HepG2 (cell line): Measurements from ENCODE around the gene FAM111B. TPM values are rescaled to one million over a fixed set of nuclear protein-coding genes. Genes with fewer than 3 reads are reported as not detected.

Experiments used
- CBX5 ChIP-seq: sonication (generic); formaldehyde crosslinking; IDR thresholded peaks from 2 replicates; pipeline ENCODE4 v1.4.0; 2020; ENCODE audit warnings: missing genetic modification reagents, borderline replicate concordance
- CENPT ChIP-seq: sonication (generic); formaldehyde crosslinking; IDR thresholded peaks from 2 replicates; pipeline ENCODE4 v1.8.0; 2022; ENCODE audit warnings: low read depth, mild to moderate bottlenecking, moderate library complexity, missing genetic modification reagents
- DPF2 ChIP-seq: sonication (generic); formaldehyde crosslinking; IDR thresholded peaks from 2 replicates; pipeline ENCODE4 v1.4.0; 2020; ENCODE audit warnings: mild to moderate bottlenecking, low read depth, missing genetic modification reagents, borderline replicate concordance
- FIP1L1 ChIP-seq: fragments of 200-400 bp; formaldehyde crosslinking; IDR thresholded peaks from 2 replicates; pipeline ENCODE4 v1.6.1; 2018; ENCODE audit warnings: low read depth, mild to moderate bottlenecking, low read length, moderate library complexity, borderline replicate concordance; ENCODE audit not compliant: insufficient read depth
- HDAC1 ChIP-seq: sonication (generic); formaldehyde crosslinking; IDR thresholded peaks from 2 replicates; pipeline ENCODE4 v1.5.1; 2020; ENCODE audit warnings: mild to moderate bottlenecking, missing genetic modification reagents
- MTF2 ChIP-seq: sonication (generic); formaldehyde crosslinking; IDR thresholded peaks from 2 replicates; pipeline ENCODE4 v1.5.0; 2020; ENCODE audit warnings: missing genetic modification reagents, borderline replicate concordance
- TFDP1 ChIP-seq: IDR thresholded peaks from 2 replicates; pipeline ENCODE4 v1.6.1; 2016; ENCODE audit warnings: missing compliant biosample characterization, missing genetic modification reagents, borderline replicate concordance
- ZBTB7B ChIP-seq: sonication (generic); formaldehyde crosslinking; IDR thresholded peaks from 2 replicates; pipeline ENCODE4 v1.4.0; 2020; ENCODE audit warnings: missing genetic modification reagents
- ZHX2 ChIP-seq, 2 experiments: sonication (generic) in 1 of 2; formaldehyde crosslinking in 1 of 2; IDR thresholded peaks; 2 replicates each; pipeline versions ENCODE4 v1.6.1 to v1.9.0; 2014 to 2022; ENCODE audit warnings: antibody characterized with exemption in 1 of 2, borderline replicate concordance in 1 of 2, inconsistent platforms in 1 of 2, low read depth in 1 of 2, missing genetic modification reagents in 1 of 2
- ZNF160 ChIP-seq: sonication (generic); formaldehyde crosslinking; IDR thresholded peaks from 2 replicates; pipeline ENCODE4 v1.8.0; 2022; ENCODE audit warnings: mild to moderate bottlenecking, inconsistent platforms, missing genetic modification reagents
- ZNF20 ChIP-seq: sonication (generic); formaldehyde crosslinking; IDR thresholded peaks from 2 replicates; pipeline ENCODE4 v1.4.0; 2020; ENCODE audit warnings: mild to moderate bottlenecking, moderate library complexity, missing genetic modification reagents
- ZNF496 ChIP-seq: sonication (generic); formaldehyde crosslinking; IDR thresholded peaks from 2 replicates; pipeline ENCODE4 v1.8.1; 2023; ENCODE audit warnings: mild to moderate bottlenecking, moderate library complexity, missing genetic modification reagents; ENCODE audit not compliant: insufficient replicate concordance
- ZNF7 ChIP-seq: IDR thresholded peaks from 2 replicates; pipeline ENCODE4 v1.6.1; 2016; ENCODE audit warnings: missing biosample characterization, missing genetic modification reagents
- polyA plus RNA-seq, 8 experiments: library from polyadenylated mRNA; depleted of rRNA in 3 of 8; stranded (reverse) in 7 of 8; unstranded in 1 of 8; fragments of >200 nt; fragmentation: Illumina TruSeq in 4 of 8; extraction: Trizol in 4 of 8; gene quantifications; 2 replicates each; pipeline versions ENCODE4 v1.2.1 to v1.2.3, GENCODE V29; 2011 to 2016; ENCODE audit warnings: low read depth in 4 of 8, missing spikeins in 1 of 8, mixed read lengths in 1 of 8; ENCODE audit not compliant: insufficient read depth in 1 of 8
- total RNA-seq, 5 experiments: library from RNA; depleted of rRNA; stranded (reverse); fragments of >200 nt; fragmentation: Illumina TruSeq; extraction: Trizol; gene quantifications; 2 replicates each; pipeline ENCODE4 v1.2.3, GENCODE V29; 2016; ENCODE audit warnings: low read depth in 1 of 5
- TF ChIP-seq, protein P1 (sequence below): sonication (generic); formaldehyde crosslinking; IDR thresholded peaks from 2 replicates; pipeline ENCODE4 v1.5.0; 2020; ENCODE audit warnings: mild to moderate bottlenecking, missing genetic modification reagents
- TF ChIP-seq, protein P2 (sequence below): sonication (generic); formaldehyde crosslinking; conservative IDR thresholded peaks from 2 replicates; pipeline ENCODE4 v1.4.0; 2020; ENCODE audit warnings: missing genetic modification reagents
- TF ChIP-seq, protein P3 (sequence below): sonication (generic); formaldehyde crosslinking; IDR thresholded peaks from 2 replicates; pipeline ENCODE4 v1.4.0; 2020; ENCODE audit warnings: missing genetic modification reagents

Gene FAM111B
- total and polyA plus RNA-seq, 2 of the 13 experiments (the other 11 are each of a cell fraction or from before 2014, with no cell fraction given), result 1.6 to 28.2 TPM

DNA sequence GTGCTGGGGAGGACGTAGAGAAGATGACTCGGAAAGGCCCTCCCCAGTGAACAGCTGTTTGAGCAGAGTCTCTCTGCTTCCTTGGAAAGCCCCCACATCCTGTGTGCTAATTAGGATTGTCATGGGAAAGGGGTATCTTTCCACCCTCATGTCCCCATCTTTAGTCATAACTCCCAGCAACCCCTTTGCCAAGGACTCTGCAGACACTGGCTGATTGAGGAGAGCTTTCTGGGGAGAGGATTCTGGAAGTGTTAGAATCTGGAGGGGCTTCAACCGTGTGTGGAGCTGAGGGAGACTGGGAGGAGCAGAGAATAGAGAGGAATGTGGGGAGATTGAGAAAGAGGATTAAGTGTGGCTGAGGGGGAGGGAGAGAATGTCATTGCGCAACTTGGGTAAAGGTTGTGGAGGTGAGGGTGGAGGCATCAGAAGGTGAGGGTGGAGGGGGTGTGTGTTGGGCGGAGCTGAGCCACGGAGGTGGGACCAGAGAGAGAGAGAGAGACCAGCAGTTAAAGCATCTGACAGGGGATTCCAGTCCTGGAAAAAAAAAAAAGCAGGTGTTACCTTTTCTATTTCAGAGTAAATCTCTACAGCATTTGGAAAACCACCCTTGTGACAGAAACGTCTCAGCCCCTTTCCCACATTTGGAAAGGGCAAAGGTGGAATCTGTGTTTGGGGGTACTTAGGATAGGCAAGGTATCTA lies 67.1 kb downstream of the FAM111B start (continued):
- TF ChIP-seq, protein P1, sequence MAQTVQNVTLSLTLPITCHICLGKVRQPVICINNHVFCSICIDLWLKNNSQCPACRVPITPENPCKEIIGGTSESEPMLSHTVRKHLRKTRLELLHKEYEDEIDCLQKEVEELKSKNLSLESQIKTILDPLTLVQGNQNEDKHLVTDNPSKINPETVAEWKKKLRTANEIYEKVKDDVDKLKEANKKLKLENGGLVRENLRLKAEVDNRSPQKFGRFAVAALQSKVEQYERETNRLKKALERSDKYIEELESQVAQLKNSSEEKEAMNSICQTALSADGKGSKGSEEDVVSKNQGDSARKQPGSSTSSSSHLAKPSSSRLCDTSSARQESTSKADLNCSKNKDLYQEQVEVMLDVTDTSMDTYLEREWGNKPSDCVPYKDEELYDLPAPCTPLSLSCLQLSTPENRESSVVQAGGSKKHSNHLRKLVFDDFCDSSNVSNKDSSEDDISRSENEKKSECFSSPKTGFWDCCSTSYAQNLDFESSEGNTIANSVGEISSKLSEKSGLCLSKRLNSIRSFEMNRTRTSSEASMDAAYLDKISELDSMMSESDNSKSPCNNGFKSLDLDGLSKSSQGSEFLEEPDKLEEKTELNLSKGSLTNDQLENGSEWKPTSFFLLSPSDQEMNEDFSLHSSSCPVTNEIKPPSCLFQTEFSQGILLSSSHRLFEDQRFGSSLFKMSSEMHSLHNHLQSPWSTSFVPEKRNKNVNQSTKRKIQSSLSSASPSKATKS (CRISPR knock-in tag), result no peak
- TF ChIP-seq CBX5 (CRISPR knock-in tag) (peak; percentile 73; the same call in 1 of the 2 replicates), ZBTB7B (CRISPR knock-in tag) (peak; percentile 76; the same call in 1 of the 2 replicates), DPF2 (CRISPR knock-in tag) (peak; percentile 72), ZHX2 (IDR thresholded peaks at IDR 0.05; ENCODE audit: low read depth) (no peak), ZHX2 (CRISPR knock-in tag; IDR thresholded peaks at IDR 0.05; ENCODE audit: borderline replicate concordance) (no peak), HDAC1 (CRISPR knock-in tag) (peak; percentile 56; the same call in 1 of the 2 replicates), MTF2 (no peak), CENPT (CRISPR knock-in tag) (no peak), FIP1L1 (no peak), ZNF20 (CRISPR knock-in tag) (no peak), TFDP1 (0 out of 2 replicates have a peak, but pooled peaks have one; percentile 39), ZNF160 (no peak), ZNF496 (CRISPR knock-in tag) (no peak), ZNF7 (no peak)
- TF ChIP-seq, protein P2, sequence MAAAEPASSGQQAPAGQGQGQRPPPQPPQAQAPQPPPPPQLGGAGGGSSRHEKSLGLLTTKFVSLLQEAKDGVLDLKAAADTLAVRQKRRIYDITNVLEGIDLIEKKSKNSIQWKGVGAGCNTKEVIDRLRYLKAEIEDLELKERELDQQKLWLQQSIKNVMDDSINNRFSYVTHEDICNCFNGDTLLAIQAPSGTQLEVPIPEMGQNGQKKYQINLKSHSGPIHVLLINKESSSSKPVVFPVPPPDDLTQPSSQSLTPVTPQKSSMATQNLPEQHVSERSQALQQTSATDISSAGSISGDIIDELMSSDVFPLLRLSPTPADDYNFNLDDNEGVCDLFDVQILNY, result no peak
- TF ChIP-seq, protein P3, sequence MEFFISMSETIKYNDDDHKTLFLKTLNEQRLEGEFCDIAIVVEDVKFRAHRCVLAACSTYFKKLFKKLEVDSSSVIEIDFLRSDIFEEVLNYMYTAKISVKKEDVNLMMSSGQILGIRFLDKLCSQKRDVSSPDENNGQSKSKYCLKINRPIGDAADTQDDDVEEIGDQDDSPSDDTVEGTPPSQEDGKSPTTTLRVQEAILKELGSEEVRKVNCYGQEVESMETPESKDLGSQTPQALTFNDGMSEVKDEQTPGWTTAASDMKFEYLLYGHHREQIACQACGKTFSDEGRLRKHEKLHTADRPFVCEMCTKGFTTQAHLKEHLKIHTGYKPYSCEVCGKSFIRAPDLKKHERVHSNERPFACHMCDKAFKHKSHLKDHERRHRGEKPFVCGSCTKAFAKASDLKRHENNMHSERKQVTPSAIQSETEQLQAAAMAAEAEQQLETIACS (CRISPR knock-in tag), result no peak
